Uterus (tissue), 4 donors: ENCODE measurements around the gene OR10G3. TPM values are rescaled to one million over a fixed set of nuclear protein-coding genes. Genes with fewer than 3 reads are reported as not detected.

ENCODE experiments used
- DNase-seq, 2 donors: peaks; one replicate each; pipeline ENCODE4 v3.0.0-alpha.2; 2019 to 2020
- H3K27ac ChIP-seq, 2 donors: fragments of 200-600 bp; sonication (generic); 1 replicate in 1 of 2; 2 replicates in 1 of 2; pipeline ENCODE4 v1.5.1; 2016 to 2018
- H3K27me3 ChIP-seq, 2 donors: fragments of 200-600 bp; sonication (generic); one replicate each; pipeline ENCODE4 v1.5.1; 2018 to 2019; ENCODE audit warnings: control low read depth in 1 of 2
- H3K36me3 ChIP-seq, 2 donors: fragments of 200-600 bp; sonication (generic); one replicate each; pipeline ENCODE4 v1.5.1; 2019; ENCODE audit warnings: control low read depth in 1 of 2
- H3K4me1 ChIP-seq, 2 donors: fragments of 200-600 bp; sonication (generic); one replicate each; pipeline ENCODE4 v1.5.1; 2018 to 2019; ENCODE audit warnings: control low read depth in 1 of 2
- H3K4me3 ChIP-seq, 2 donors: fragments of 200-600 bp; sonication (generic); 1 replicate in 1 of 2; 2 replicates in 1 of 2; pipeline ENCODE4 v1.5.1; 2018 to 2019; ENCODE audit warnings: mild to moderate bottlenecking in 1 of 2
- H3K9me3 ChIP-seq, 2 donors: fragments of 200-600 bp; sonication (generic); one replicate each; pipeline ENCODE4 v1.5.1; 2019; ENCODE audit warnings: control low read depth in 1 of 2
- CTCF ChIP-seq, 4 experiments: fragments of 200-600 bp in 2 of 4; fragments of 450-650 bp in 2 of 4; sonication (generic) in 2 of 4; IDR thresholded peaks; one replicate each; pipeline ENCODE4 v1.5.1; 2016 to 2019; ENCODE audit warnings: antibody characterized with exemption in 4 of 4, mild to moderate bottlenecking in 2 of 4, moderate library complexity in 1 of 4
- POLR2A ChIP-seq, 2 donors: fragments of 450-650 bp; IDR thresholded peaks; one replicate each; pipeline ENCODE4 v1.6.1; 2016; ENCODE audit warnings: antibody characterized with exemption in 2 of 2, mild to moderate bottlenecking in 1 of 2, moderate library complexity in 1 of 2
- intact Hi-C: fragments of 100-400 bp; cut with DNase I; formaldehyde crosslinking; loops from one replicate; pipeline ENCODE4 v1.15.1; 2023; ENCODE audit warnings: low total_unique reads
- total RNA-seq, 4 donors: library from RNA; depleted of rRNA in 3 of 4; stranded (reverse); fragments of >200 nt in 3 of 4; gene quantifications; one replicate each; pipeline versions ENCODE4 v1.1.0 to v1.2.4, GENCODE V29; 2014 to 2023
- donor health status: DM: yes; HTN: yes; CAD: no.

The OR10G3 gene
- total RNA-seq, 4 donors from 2014 or later = not detected

GRCh38 chr14:21525571-21525961 is 54.3 kb downstream of the OR10G3 start:
- Histone ChIP-seq H3K4me3 (peak overlapping the region; percentile 67 to 99), H3K36me3 (no peaks in the 10 kb centered on the region), H3K27ac (peak overlapping the region; percentile 88 to 92), H3K9me3 (no peaks in the 10 kb centered on the region), H3K27me3 (no peaks in the 10 kb centered on the region), H3K4me1 (no peaks in the 10 kb centered on the region)
- peak; percentile 40 to 55 for DNase-seq
- intact Hi-C loops = no loop called here
- TF ChIP-seq CTCF (IDR thresholded peaks at IDR 0.05) (no peak), POLR2A (IDR thresholded peaks at IDR 0.05) (no peak)

- no peaks in the 10 kb centered on the region for H3K4me1 ChIP-seq
- TF ChIP-seq POLR2A (IDR thresholded peaks at IDR 0.05) (no peak), CTCF (IDR thresholded peaks at IDR 0.05) (no peak)
Measured at GRCh38 chr14:21524575-21525490, 55.0 kb downstream of the OR10G3 start.

GRCh38 chr14:21523203-21523602 is 56.7 kb downstream of the OR10G3 start:
- intact Hi-C loops = no loop called here
- Histone ChIP-seq H3K4me1 (no peaks in the 10 kb centered on the region), H3K27ac (no peak overlapping the region), H3K36me3 (no peaks in the 10 kb centered on the region), H3K27me3 (no peaks in the 10 kb centered on the region), H3K4me3 (no peak overlapping the region), H3K9me3 (no peaks in the 10 kb centered on the region)
- no peak for DNase-seq
- no peak for TF ChIP-seq POLR2A (IDR thresholded peaks at IDR 0.05)
- no peak for TF ChIP-seq CTCF (IDR thresholded peaks at IDR 0.05)

More at GRCh38 chr14:21524575-21525490, 55.0 kb downstream of the OR10G3 start:
- Histone ChIP-seq H3K27ac (peak overlapping the region; percentile 88 to 92), H3K9me3 (no peaks in the 10 kb centered on the region), H3K27me3 (no peaks in the 10 kb centered on the region), H3K4me3 (peak overlapping the region in 1 of 2 donors; percentile 67), H3K36me3 (no peaks in the 10 kb centered on the region)
- intact Hi-C loops = no loop called here
- DNase-seq = no peak

GRCh38 chr14:21521501-21521900 is 58.4 kb downstream of the OR10G3 start:
- intact Hi-C loops = no loop called here
- DNase-seq = no peak
- H3K27ac ChIP-seq = no peak overlapping the region

More at GRCh38 chr14:21521501-21521900, 58.4 kb downstream of the OR10G3 start:
- no peak overlapping the region for H3K4me3 ChIP-seq
- TF ChIP-seq CTCF (IDR thresholded peaks at IDR 0.05) = no peak
- no peak for TF ChIP-seq POLR2A (IDR thresholded peaks at IDR 0.05)
- H3K4me1 ChIP-seq = no peaks in the 10 kb centered on the region
- H3K36me3 ChIP-seq = no peaks in the 10 kb centered on the region
- H3K27me3 ChIP-seq = no peaks in the 10 kb centered on the region
- no peaks in the 10 kb centered on the region for H3K9me3 ChIP-seq
